Measurements from ENCODE around the gene MAD2L2.

- TF ChIP-seq CTCF (IDR thresholded peaks at IDR 0.05), result no peak
- no peak for TF ChIP-seq ZNF281 (CRISPR knock-in tag; IDR thresholded peaks at IDR 0.05)
- TF ChIP-seq USF1 (CRISPR knock-in tag; IDR thresholded peaks at IDR 0.05), result no peak
- no peak for TF ChIP-seq SP1 (CRISPR knock-in tag; conservative IDR thresholded peaks at IDR 0.05)
- TF ChIP-seq ATF6 (CRISPR knock-in tag; IDR thresholded peaks at IDR 0.05), result no peak
- TF ChIP-seq HMGXB4 (CRISPR knock-in tag; IDR thresholded peaks at IDR 0.05), result no peak
- TF ChIP-seq IRF1 (CRISPR knock-in tag; IDR thresholded peaks at IDR 0.05), result no peak
- TF ChIP-seq ATF1 (CRISPR knock-in tag; IDR thresholded peaks at IDR 0.05), result no peak
- no peak for TF ChIP-seq ETV6 (CRISPR knock-in tag; IDR thresholded peaks at IDR 0.05)
- no peak for TF ChIP-seq JUN (CRISPR knock-in tag; IDR thresholded peaks at IDR 0.05)
- TF ChIP-seq E2F4 (CRISPR knock-in tag; IDR thresholded peaks at IDR 0.05; ENCODE audit: borderline replicate concordance, low read depth), result no peak
- TF ChIP-seq CBFB (CRISPR knock-in tag; IDR thresholded peaks at IDR 0.05; ENCODE audit: low read depth), result no peak
- TF ChIP-seq E2F1 (CRISPR knock-in tag; IDR thresholded peaks at IDR 0.05), result no peak
- no peak for TF ChIP-seq KAT7 (CRISPR knock-in tag; IDR thresholded peaks at IDR 0.05; ENCODE audit: borderline replicate concordance)
Measured at GRCh38 chr1:11648732-11649158, 32.2 kb downstream of the MAD2L2 start.
